Neuronal stem cell (in vitro differentiated cells): ENCODE data around the gene GLB1L3.

Experiments
- DNase-seq: peaks from one replicate; pipeline ENCODE4 v3.0.0-alpha.2; 2013; ENCODE audit warnings: low spot score
- H2AFZ ChIP-seq: one replicate; pipeline ENCODE4 v1.6.1; 2013; ENCODE audit warnings: mild to moderate bottlenecking, low read length, inconsistent platforms
- H2AK5ac ChIP-seq: 2 replicates; pipeline ENCODE4 v1.6.1; 2013; ENCODE audit warnings: low read depth, mild to moderate bottlenecking, inconsistent platforms, low read length, moderate library complexity, mixed read lengths
- H2BK120ac ChIP-seq: 2 replicates; pipeline ENCODE4 v1.6.1; 2013; ENCODE audit warnings: low read depth, mild to moderate bottlenecking, inconsistent platforms, low read length, moderate library complexity, mixed read lengths
- H2BK12ac ChIP-seq: one replicate; pipeline ENCODE4 v1.6.1; 2013; ENCODE audit warnings: low read length, inconsistent platforms
- H2BK15ac ChIP-seq: 2 replicates; pipeline ENCODE4 v1.6.1; 2013; ENCODE audit warnings: mild to moderate bottlenecking, low read length, inconsistent platforms, mixed read lengths
- H2BK5ac ChIP-seq: one replicate; pipeline ENCODE4 v1.6.1; 2013; ENCODE audit warnings: inconsistent platforms, mild to moderate bottlenecking, low read length, moderate library complexity
- H3K14ac ChIP-seq: one replicate; pipeline ENCODE4 v1.6.1; 2013; ENCODE audit warnings: low read length, inconsistent platforms
- H3K18ac ChIP-seq: 2 replicates; pipeline ENCODE4 v1.6.1; 2013; ENCODE audit warnings: low read length, inconsistent platforms
- H3K23ac ChIP-seq: 2 replicates; pipeline ENCODE4 v1.6.1; 2013; ENCODE audit warnings: low read depth, mild to moderate bottlenecking, mixed read lengths, low read length, inconsistent platforms; ENCODE audit not compliant: poor library complexity
- H3K27ac ChIP-seq: replicated peaks from 3 replicates; pipeline ENCODE4 v1.5.1; 2013; ENCODE audit warnings: low read length, inconsistent platforms
- H3K27me3 ChIP-seq, 3 experiments: 2 replicates each; pipeline ENCODE4 v1.6.1; 2013; ENCODE audit warnings: low read length in 3 of 3, mild to moderate bottlenecking in 2 of 3, inconsistent platforms in 1 of 3, low read depth in 1 of 3, mixed read lengths in 1 of 3, moderate library complexity in 1 of 3; ENCODE audit not compliant: control insufficient read depth in 3 of 3, insufficient read depth in 3 of 3
- H3K36me3 ChIP-seq, 2 donors: replicated peaks in 1 of 2; 2 replicates each; pipeline ENCODE4 v1.6.1; 2013; ENCODE audit warnings: low read length in 2 of 2; ENCODE audit not compliant: control insufficient read depth in 2 of 2, insufficient read depth in 2 of 2
- H3K4ac ChIP-seq: 2 replicates; pipeline ENCODE4 v1.6.1; 2013; ENCODE audit warnings: inconsistent platforms, mild to moderate bottlenecking, low read length, moderate library complexity
- H3K4me1 ChIP-seq, 2 donors: 1 replicate in 1 of 2; 2 replicates in 1 of 2; pipeline ENCODE4 v1.6.1; 2013; ENCODE audit warnings: low read length in 2 of 2, low read depth in 1 of 2; ENCODE audit not compliant: control insufficient read depth in 2 of 2, insufficient read depth in 1 of 2
- H3K4me2 ChIP-seq: one replicate; pipeline ENCODE4 v1.6.1; 2013; ENCODE audit warnings: mild to moderate bottlenecking, low read length, inconsistent platforms; ENCODE audit not compliant: insufficient read depth, poor library complexity, severe bottlenecking
- H3K4me3 ChIP-seq, 2 donors: 2 replicates each; pipeline ENCODE4 v1.5.1; 2013; ENCODE audit warnings: low read length in 2 of 2, mild to moderate bottlenecking in 2 of 2, inconsistent platforms in 1 of 2, moderate library complexity in 1 of 2
- H3K79me1 ChIP-seq: one replicate; pipeline ENCODE4 v1.6.1; 2013; ENCODE audit warnings: low read depth, mild to moderate bottlenecking, inconsistent platforms, low read length, moderate library complexity
- H3K9ac ChIP-seq: one replicate; pipeline ENCODE4 v1.6.1; 2013; ENCODE audit warnings: mild to moderate bottlenecking, low read depth, low read length, inconsistent platforms; ENCODE audit not compliant: poor library complexity
- H3K9me3 ChIP-seq, 2 donors: replicated peaks in 1 of 2; 2 replicates each; pipeline versions ENCODE3 to v1.6.1; 2013; ENCODE audit warnings: low read length in 2 of 2, mild to moderate bottlenecking in 2 of 2, inconsistent platforms in 1 of 2, low read depth in 1 of 2, mixed read lengths in 1 of 2, moderate library complexity in 1 of 2; ENCODE audit not compliant: control insufficient read depth in 2 of 2, insufficient read depth in 1 of 2
- H4K8ac ChIP-seq: one replicate; pipeline ENCODE4 v1.6.1; 2013; ENCODE audit warnings: low read depth, mild to moderate bottlenecking, inconsistent platforms, low read length, moderate library complexity
- H4K91ac ChIP-seq: one replicate; pipeline ENCODE4 v1.6.1; 2013; ENCODE audit warnings: low read length, low read depth, mild to moderate bottlenecking, inconsistent platforms; ENCODE audit not compliant: poor library complexity
- WGBS, 2 donors: extraction: QIAGEN DNeasy Blood & Tissue Kit; methylation state at CpG; one replicate each; pipeline ENCODE4 v1.1.7; 2013; ENCODE audit warnings: missing lambda C conversion rate in 2 of 2, mixed read lengths in 1 of 2; ENCODE audit not compliant: insufficient read length in 2 of 2, insufficient replicate concordance in 1 of 2; ENCODE audit errors: extremely low coverage in 2 of 2; 5-methylcytosine and 5-hydroxymethylcytosine counted together

GLB1L3 gene

GRCh38 chr11:134270250-134270714 is 5.9 kb upstream of the GLB1L3 start:
- Histone ChIP-seq H3K18ac (peak overlapping the region; percentile 11), H2BK120ac (no peak overlapping the region), H3K27ac (no peak overlapping the region), H3K4me2 (no peak overlapping the region), H3K4me3 (no peak overlapping the region), H3K4ac (no peak overlapping the region), H2BK15ac (no peak overlapping the region), H2BK12ac (no peak overlapping the region), H3K79me1 (no peaks in the 10 kb centered on the region), H3K9ac (no peak overlapping the region), H3K23ac (no peak overlapping the region), H3K36me3 (no peaks in the 10 kb centered on the region), H2AFZ (no peak overlapping the region), H3K9me3 (no peaks in the 10 kb centered on the region), H2BK5ac (no peak overlapping the region), H3K4me1 (peaks cover 5 to 23% of the 10 kb centered on the region in 2 donors), H4K8ac (no peak overlapping the region), H3K14ac (no peak overlapping the region), H4K91ac (no peak overlapping the region), H2AK5ac (no peak overlapping the region), H3K27me3 (peaks cover 2 to 40% (median 27%) of the 10 kb centered on the region in 3 experiments)
- WGBS, 2 donors: no CpG with 5 or more reads among the region's 5 CpGs
- DNase-seq: no peak

- Histone ChIP-seq H3K9me3 (no peaks in the 10 kb centered on the region), H3K4me1 (peaks cover 4 to 27% of the 10 kb centered on the region in 2 donors), H3K23ac (no peak overlapping the region), H3K4me3 (no peak overlapping the region), H3K36me3 (no peaks in the 10 kb centered on the region), H3K18ac (no peak overlapping the region), H2BK5ac (no peak overlapping the region), H4K8ac (no peak overlapping the region), H2AK5ac (no peak overlapping the region), H2BK12ac (no peak overlapping the region), H3K27ac (no peak overlapping the region), H3K4me2 (no peak overlapping the region), H3K4ac (no peak overlapping the region), H3K9ac (no peak overlapping the region), H3K27me3 (peaks cover 16 to 57% (median 44%) of the 10 kb centered on the region in 3 experiments), H2AFZ (no peak overlapping the region), H2BK15ac (no peak overlapping the region), H3K79me1 (no peaks in the 10 kb centered on the region), H3K14ac (no peak overlapping the region), H4K91ac (no peak overlapping the region), H2BK120ac (no peak overlapping the region)
- no CpG with 5 or more reads among the region's 4 CpGs for WGBS, 2 donors
- no peak for DNase-seq
These were observed 4.2 kb upstream of the GLB1L3 start for GRCh38 chr11:134271978-134272377.

- H3K23ac ChIP-seq: no peak overlapping the region
- no peak overlapping the region for H3K27ac ChIP-seq
- peaks cover 5 to 22% of the 10 kb centered on the region in 2 donors for H3K4me1 ChIP-seq
- no peaks in the 10 kb centered on the region for H3K36me3 ChIP-seq
- no peak overlapping the region for H3K4me2 ChIP-seq
- no peak overlapping the region for H4K91ac ChIP-seq
- H4K8ac ChIP-seq: no peak overlapping the region
- peaks cover 21 to 63% (median 51%) of the 10 kb centered on the region in 3 experiments for H3K27me3 ChIP-seq
- no peak for DNase-seq
- no CpG with 5 or more reads among the region's 18 CpGs for WGBS, 2 donors
- no peaks in the 10 kb centered on the region for H3K79me1 ChIP-seq
- no peak overlapping the region for H2BK5ac ChIP-seq
- H2AK5ac ChIP-seq: no peak overlapping the region
- H2BK15ac ChIP-seq: no peak overlapping the region
- H3K14ac ChIP-seq: no peak overlapping the region
- no peak overlapping the region for H2AFZ ChIP-seq
- no peak overlapping the region for H3K9ac ChIP-seq
- no peak overlapping the region for H2BK120ac ChIP-seq
- no peak overlapping the region for H3K4me3 ChIP-seq
- no peak overlapping the region for H2BK12ac ChIP-seq
- H3K18ac ChIP-seq: no peak overlapping the region
- no peak overlapping the region for H3K4ac ChIP-seq
- peaks cover 0 to 3% of the 10 kb centered on the region in 2 donors for H3K9me3 ChIP-seq
These were observed 3.5 kb upstream of the GLB1L3 start for GRCh38 chr11:134272381-134273316.

GRCh38 chr11:134273317-134273712 is 2.9 kb upstream of the GLB1L3 start:
- Histone ChIP-seq H3K27ac (no peak overlapping the region), H3K4me2 (no peak overlapping the region), H4K8ac (no peak overlapping the region), H3K23ac (no peak overlapping the region), H3K18ac (no peak overlapping the region), H2AK5ac (no peak overlapping the region), H3K4me1 (peaks cover 2 to 22% of the 10 kb centered on the region in 2 donors), H2BK5ac (no peak overlapping the region), H3K4me3 (no peak overlapping the region), H3K4ac (no peak overlapping the region), H4K91ac (no peak overlapping the region), H2BK120ac (no peak overlapping the region), H3K36me3 (no peaks in the 10 kb centered on the region), H2BK15ac (no peak overlapping the region), H2AFZ (no peak overlapping the region), H3K9me3 (peaks cover 0 to 10% of the 10 kb centered on the region in 2 donors), H2BK12ac (no peak overlapping the region), H3K79me1 (no peaks in the 10 kb centered on the region), H3K14ac (no peak overlapping the region), H3K9ac (no peak overlapping the region), H3K27me3 (peaks cover 25 to 70% (median 58%) of the 10 kb centered on the region in 3 experiments)
- DNase-seq: no peak
- WGBS, 2 donors: no CpG with 5 or more reads among the region's 3 CpGs
